ENCODE data around the gene RBMS1.

- TF ChIP-seq, protein P1, sequence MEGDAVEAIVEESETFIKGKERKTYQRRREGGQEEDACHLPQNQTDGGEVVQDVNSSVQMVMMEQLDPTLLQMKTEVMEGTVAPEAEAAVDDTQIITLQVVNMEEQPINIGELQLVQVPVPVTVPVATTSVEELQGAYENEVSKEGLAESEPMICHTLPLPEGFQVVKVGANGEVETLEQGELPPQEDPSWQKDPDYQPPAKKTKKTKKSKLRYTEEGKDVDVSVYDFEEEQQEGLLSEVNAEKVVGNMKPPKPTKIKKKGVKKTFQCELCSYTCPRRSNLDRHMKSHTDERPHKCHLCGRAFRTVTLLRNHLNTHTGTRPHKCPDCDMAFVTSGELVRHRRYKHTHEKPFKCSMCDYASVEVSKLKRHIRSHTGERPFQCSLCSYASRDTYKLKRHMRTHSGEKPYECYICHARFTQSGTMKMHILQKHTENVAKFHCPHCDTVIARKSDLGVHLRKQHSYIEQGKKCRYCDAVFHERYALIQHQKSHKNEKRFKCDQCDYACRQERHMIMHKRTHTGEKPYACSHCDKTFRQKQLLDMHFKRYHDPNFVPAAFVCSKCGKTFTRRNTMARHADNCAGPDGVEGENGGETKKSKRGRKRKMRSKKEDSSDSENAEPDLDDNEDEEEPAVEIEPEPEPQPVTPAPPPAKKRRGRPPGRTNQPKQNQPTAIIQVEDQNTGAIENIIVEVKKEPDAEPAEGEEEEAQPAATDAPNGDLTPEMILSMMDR (IDR thresholded peaks at IDR 0.05; ENCODE audit: low read depth, low read length, missing input control) = no peak
- TF ChIP-seq JUND (IDR thresholded peaks at IDR 0.05) = no peak
- TF ChIP-seq TAF1 (conservative IDR thresholded peaks at IDR 0.05) = no peak
Observed at GRCh38 chr2:160365716-160366367, 127.8 kb downstream of the RBMS1 start.
